Erythroblast (primary cell): ENCODE measurements around the gene FJX1.

ENCODE experiments used
- GATA1 ChIP-seq: IDR thresholded peaks from 2 replicates; pipeline ENCODE4 v1.6.1; 2011; ENCODE audit warnings: low read depth, mild to moderate bottlenecking, control low read depth, low read length, moderate library complexity
- POLR2A ChIP-seq: IDR thresholded peaks from 2 replicates; pipeline ENCODE4 v1.6.1; 2011; ENCODE audit warnings: mild to moderate bottlenecking, low read length

GRCh38 chr11:35650006-35650405 lies 31.7 kb downstream of the FJX1 start:
- TF ChIP-seq POLR2A (no peak), GATA1 (no peak)
